Nucleus accumbens (tissue), 56 donors: Measurements from ENCODE around the gene KCNJ8.
"Not testable (repeated sequence)": the region's sequence is repeated elsewhere in the genome, so short reads cannot be mapped to it uniquely, and the experiment has no call there.

ENCODE experiments used
- DNase-seq, 56 donors: peaks; one replicate each; lab custom pipeline; 2025; lab: John Stamatoyannopoulos, UW

KCNJ8 gene

DNA sequence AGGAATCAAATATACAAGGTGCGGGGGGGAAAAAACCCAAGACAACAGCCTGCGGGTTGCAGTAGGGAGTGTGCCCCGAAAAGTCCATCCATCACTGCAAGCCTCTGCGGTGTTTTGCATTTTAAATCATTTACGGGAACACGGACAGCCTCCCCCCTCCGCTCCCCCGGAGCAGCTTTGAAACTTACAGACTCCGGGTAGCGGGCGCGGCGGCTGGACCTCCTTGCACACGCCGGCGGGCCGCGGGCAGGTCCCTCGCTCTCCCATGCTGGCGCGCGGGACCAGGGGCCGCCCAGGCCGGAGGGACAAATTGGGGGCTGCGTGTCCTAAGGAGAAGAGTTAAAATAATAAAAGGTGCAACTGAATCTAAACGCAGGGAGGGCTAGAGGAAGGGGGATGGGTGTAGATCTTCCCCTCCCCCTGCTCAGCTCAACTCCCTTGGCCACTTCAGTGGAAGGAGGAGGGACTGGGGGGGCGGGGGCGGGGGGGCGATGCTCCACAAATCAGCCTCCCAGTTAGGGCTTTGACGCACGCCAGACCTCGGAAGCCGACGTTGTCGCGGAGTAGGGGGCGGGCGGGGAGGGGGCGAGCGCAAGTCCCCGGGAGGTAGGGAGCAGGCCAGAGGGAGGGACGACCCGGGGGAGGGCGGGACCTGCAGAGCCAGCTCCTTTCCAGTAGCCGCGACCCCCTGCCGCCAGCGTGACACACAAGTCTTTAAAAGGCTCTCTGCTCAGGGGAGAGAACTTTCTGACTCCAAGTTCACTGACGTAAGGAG, at the start of gene KCNJ8:
Gene KCNJ8, minus strand, starts transcription at position 349 of the 775 bp plus-strand sequence. CDS start 1,090 bp downstream, outside the sequence.
- peak in 46 of 56 donors; percentile 14 to 71 (median 48) for DNase-seq

DNA sequence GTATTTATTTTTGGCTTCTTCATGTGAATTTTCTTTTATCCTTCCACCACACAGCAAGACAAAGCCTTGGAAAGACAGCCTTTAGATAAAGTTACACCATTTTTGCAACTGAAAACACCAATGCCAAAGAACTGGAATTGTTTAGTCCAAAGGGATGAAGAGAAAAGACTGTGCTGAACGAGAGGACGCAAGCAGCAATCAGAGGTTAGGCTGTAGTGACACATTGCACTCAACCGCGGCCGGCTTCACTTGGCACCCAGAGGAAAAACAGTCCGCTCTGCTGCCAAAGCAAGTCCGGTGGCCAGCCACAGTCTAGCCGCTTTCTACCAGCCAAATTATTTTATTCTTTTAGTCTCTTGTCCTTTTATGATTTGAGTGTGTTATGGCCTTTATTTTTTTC, 49.1 kb upstream of the KCNJ8 start:
- DNase-seq = peak in 27 of 56 donors; percentile 0 to 51 (median 11)

DNA sequence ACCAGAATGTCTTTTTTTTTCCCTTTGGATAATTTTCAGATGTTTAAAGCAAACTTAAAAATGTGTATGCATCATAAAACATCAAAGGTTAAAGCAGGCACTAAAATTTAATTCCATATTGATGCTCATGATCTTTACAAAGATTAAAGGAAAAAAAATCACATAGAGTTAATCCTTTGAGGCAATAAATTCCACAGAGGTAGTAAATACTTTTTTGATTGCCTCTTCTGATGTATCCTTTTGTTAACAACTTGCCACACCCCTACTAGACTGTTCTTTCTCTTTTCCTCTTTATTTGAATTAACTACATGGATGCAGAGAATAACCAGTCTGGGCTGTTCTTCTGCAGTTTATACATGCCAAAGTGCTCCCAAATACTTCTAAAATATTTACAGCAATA, 45.2 kb upstream of the KCNJ8 start:
- no peak for DNase-seq

DNA sequence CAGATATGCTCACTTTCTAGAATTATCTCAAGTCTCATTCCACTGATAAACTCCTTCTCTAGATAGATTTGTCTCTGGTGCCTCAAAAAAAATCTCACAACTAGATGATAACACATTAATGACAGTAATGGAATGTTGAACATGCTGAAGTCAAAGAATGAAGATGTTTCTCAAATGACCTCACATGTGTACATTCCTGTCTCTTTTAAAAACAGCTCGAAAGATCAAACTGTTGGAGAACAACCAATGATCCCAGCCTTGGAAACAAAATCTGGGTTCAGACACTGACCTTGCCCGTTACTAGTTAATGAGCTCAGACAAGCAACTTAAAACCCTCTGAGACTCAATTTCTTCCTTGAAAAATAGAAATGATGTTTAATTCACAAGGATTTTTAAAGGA, 44.7 kb upstream of the KCNJ8 start:
- no peak for DNase-seq

DNA sequence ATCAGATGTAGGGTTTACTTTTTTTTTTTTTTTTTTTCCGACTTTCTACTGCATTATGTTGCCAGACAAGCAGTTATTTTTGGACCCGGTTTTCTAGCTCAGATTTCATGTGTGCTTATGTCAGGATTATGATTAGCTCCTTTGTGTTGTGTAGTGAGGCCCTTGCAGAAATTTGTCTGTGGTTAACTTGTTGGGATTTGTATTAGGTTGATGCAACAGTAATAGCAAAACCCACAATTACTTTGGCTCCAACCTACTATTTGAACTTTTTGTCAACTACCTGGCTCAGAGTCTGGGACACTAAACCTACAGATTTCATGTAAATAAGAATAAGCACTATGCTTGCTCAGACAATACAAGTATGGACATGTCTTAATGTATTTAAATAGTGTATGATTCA, 44.1 kb upstream of the KCNJ8 start:
- no peak for DNase-seq

DNA sequence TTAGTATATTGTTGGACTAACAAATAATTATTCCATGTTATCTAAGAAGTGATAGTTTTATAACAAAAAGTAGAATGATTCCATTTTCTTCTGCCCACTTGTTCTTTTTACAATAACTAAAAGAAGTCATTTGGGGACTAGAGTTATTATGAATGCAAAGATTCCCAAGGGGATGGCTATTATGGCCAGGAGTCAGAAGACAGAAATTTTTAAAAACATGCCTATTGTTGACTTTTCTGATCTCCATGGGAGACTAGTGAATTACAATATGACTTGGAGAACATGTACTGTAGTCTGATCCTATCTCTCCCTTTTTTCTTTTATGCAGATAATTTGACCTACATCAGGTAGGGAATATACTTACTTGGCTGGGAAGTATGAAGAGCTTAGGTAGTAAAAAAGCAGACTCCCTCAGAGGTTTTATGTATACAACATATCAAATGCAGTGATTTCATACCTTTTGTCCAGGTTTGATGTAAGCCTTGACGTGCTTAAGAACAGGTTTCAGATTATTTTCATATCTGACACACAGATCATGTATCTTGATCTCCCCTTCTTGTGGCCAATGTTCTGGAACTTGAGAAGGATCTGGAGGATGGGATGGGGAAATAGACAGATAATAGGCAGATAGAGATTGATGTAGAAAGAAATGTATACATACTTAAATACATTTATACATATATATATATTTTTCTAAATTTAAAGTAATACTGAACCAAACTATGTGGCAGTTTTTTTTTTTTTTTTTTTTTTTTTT, 41.0 kb upstream of the KCNJ8 start:
- DNase-seq = no peak

DNA sequence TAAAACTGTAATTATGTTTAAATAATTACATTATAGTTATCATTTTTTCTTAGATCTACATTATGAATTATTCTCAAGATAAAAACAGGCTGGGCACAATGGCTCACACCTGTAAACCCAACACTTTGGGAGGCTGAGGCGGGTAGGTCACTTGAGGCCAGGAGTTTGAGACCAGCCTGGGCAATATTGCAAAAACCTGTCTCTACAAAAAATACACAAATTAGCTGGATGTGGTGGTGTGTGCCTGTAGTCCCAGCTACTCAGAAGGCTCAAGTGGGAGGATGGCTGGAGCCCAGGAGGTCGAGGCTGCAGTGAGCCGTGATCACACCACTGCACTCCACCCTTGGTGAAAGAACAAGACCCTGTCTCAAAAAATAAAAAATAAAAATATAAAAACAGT, 40.3 kb upstream of the KCNJ8 start:
- DNase-seq = no peak

DNA sequence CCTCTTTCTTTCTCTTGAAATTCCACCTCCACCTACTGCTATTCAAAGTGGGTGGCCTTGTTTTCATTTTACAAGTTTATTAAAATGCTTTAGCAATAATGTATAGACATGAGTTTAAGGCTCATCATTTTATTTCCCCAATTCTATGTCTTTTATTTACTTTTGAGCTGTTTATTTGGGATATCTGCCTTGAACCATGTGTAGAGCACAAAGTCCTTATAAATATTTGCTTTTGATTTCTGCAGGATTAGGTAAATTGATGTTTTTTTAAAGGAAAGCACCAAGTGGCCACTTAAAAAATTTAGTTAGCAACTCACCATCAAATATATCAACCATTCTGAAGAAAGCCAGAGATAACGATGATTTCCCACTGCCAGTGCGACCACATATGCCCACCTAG, 39.8 kb upstream of the KCNJ8 start:
- no peak for DNase-seq

DNA sequence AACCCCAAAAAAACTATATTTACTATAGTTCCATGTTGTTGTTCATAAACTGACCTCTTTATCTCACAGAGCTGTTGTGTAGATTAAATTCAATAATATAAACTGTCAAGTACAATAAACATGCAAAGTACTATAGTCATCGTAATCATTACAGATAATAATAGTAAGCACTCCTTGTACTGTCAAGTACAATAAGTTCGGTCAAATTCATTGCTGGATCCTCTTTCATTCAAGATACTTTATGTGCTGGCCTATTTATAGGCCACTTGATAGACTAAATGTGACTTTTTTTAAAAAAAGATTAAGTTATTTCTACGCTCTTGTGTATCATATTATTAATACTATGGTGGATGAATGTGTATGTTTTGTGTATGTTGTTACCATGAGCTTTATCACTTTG, 39.2 kb upstream of the KCNJ8 start:
- DNase-seq = no peak

DNA sequence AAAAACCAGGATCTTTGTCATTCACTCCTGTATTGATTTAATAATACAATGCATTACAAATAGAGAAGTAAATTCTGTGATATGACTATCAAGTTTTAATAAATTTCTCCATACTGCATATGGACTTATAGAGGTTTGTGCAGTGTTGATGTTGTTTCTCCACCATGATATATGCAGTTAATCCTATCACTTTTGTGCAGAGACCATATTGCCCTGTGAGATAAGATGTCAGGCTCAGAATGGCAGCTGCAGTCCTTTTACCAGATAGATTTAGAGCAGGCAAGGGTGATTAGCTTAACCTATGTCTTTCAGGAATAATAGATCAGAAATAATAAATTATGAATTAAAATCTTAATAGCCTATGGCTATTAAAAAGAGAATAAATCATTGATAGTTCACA, 38.6 kb upstream of the KCNJ8 start:
- DNase-seq = no peak

DNA sequence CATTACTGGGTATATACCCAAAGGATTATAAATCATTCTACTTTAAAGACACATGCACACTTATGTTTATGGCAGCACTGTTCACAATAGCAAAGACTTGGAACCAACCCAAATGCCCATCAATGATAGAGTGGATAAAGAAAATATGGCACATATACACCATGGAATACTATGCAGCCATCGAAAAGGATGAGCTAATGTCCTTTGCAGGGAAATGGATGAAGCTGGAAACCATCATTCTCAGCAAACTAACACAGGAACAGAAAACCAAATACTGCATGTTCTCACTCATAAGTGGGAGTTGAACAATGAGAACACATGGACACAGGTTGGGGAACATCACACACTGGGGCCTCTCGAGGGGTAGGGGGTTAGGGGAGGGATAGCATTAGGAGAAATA, 37.8 kb upstream of the KCNJ8 start:
- not testable (repeated sequence) for DNase-seq

DNA sequence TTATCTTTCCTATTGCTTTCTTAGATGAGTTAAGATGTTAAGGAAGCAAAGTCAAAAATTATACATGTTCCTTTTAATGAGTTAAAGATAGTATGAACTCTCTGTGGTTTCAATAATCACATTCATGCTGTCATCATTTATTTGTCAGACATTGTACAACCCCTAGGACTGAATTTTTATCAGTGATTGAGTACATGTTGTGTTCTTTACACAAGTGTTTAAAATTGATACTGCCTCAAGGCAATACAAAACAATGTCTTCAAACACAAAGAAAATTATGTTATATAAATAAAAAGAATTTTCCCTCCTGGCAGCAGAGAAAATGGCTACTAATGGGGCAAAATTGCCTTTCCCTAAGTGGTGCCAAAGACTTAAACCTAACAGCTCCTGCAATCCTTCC, 34.6 kb upstream of the KCNJ8 start:
- no peak for DNase-seq

DNA sequence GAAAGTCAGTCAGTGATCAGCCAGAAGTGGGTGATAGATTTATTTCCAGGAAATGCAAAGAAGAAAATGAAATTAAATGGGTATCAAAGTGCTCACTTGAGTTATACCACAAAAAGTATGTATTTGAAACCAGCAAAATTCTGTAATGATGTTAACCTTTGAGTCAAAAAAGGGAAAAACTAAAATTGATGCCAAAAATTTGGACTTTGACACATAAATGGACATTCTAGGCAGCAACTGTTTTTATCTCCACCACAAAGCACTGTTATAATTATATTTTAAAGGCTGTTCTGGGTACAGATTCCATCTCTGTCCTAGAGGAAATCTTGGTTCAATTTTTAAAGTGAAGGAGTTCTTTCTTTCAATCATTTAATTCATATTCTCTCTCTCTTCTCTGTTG, 31.7 kb upstream of the KCNJ8 start:
- DNase-seq = no peak

DNA sequence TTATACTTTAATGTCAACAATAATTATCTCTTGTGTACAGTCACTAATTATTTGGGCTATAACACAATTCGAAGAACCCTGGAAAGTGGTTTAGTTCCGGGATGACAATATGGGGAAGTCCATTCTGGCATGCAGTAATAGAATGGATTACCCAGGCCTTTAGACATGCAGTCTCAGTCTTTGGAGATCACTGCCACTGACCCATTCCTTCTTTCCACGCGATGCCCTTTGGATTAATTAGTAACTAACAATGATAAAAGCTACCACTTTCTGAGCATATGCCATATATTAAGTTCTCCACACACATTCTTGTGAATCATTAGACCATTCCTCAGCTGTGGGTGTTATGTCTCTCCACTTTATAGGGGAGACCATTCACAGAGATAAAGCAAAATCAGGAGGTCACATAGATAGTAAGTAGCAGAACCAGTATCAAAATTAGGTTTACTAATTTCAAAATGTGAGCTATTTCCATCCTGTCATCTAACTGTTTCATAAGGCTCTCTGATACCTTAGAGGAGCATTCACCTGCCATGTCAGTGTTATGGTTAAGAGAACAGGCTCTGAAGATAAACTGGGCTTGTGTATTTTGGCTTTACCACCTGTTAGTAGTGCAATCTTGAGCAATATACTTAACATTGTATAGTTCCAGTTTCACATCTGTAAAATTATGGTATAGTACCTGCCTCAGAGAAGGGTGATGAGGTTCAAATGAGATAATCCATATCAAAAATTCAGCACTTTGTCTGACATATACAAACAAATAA, 27.2 kb upstream of the KCNJ8 start:
- no peak for DNase-seq

DNA sequence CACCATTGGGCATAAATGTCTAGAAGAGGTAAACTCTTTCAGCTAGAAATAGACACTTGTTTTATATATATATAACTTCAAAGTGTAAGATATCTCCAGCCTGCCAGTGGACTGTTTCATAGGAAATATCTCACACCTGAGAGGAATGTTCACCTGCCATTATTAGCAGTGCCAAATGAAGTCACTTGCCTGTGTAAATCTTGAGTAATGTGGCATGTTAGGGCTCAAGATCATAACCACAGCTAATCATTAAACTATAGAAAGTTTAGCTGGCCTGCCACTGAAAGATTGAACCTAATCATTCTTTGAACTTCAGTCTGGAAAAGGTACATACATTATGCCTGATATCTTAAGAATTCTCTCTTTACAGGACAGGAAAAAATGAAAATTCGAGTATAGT, 25.5 kb upstream of the KCNJ8 start:
- no peak for DNase-seq

DNA sequence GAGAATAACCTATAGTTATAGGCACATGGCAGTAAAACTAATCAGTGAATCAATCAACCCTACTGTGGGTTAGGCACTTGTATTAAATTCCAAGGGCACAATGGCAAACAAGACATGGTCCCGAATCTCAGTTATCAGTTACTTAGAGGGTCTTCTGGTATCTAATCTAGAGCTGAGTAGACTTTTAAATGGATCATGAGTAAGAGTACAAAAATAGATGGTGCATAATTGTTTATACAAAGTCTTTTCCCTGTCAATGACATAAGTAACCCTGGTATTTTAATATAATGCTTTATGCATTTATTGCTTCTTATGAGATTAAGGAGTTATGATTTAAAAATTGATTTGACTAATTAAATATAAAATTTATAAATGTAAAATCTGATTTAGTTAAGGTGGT, 23.0 kb upstream of the KCNJ8 start:
- DNase-seq = no peak

DNA sequence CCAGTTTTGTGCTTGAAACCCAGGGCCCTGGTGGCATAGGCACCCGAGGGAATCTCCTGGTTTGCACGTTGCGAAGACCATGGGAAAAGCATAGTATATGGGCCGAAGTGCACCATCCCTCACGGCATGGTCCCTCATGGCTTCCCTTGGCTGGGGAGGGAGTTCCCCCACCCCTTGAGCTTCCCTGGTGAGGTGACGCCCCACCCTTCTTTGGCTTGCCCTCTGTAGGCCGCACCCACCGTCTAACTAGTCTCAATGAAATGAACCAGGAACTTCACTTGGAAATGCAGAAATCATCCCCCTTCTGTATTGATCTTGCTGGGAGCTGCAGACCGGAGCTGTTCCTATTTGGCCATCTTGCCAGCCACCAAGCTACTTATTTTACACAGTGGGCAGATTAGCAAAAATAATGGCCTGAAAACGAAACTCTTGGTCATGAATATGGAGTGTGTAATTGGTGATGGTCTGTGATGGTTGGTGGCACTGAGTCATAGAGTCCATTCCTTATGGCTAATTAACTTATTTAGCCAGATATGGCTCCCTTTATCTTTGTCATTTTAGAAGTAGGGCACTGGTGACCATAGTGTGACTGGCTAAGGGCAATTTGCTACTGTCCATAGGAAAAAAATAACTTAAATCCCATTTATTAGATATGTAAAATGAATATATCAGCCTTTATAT, 21.3 kb upstream of the KCNJ8 start:
- DNase-seq = no peak

DNA sequence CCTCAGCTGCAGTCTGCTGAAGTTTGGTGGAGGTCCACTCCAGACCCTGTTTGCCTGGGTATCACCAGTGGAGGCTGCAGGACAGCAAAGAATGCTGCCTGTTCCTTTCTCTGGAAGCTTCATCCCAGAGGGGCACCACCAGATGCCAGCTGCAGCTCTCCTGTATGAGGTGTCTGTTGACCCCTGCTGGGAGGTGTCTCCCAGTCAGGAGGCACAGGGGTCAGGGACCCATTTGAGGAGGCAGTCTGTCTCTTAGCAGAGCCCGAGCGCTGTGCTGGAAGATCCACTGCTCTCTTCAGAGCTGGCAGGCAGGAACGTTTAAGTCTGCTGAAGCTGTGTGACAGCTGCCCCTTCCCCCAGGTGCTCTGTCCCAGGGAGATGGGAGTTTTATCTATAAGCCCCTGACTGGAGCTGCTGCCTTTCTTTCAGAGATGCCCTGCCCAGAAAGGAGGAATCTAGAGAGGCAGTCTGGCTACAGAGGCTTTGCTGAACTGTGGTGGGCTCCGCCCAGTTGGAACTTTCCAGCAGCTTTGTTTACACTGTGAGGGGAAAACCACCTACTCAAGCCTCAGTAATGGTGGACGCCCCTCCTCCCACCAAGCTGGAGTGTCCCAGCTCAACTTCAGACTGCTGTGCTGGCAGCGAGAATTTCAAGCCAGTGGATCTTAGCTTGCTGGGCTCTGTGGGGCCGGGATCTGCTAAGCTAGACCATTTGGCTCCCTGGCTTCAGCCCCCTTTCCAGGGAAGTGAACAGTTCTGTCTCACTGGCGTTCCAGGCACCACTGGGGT, 20.5 kb upstream of the KCNJ8 start:
- not testable (repeated sequence) for DNase-seq

DNA sequence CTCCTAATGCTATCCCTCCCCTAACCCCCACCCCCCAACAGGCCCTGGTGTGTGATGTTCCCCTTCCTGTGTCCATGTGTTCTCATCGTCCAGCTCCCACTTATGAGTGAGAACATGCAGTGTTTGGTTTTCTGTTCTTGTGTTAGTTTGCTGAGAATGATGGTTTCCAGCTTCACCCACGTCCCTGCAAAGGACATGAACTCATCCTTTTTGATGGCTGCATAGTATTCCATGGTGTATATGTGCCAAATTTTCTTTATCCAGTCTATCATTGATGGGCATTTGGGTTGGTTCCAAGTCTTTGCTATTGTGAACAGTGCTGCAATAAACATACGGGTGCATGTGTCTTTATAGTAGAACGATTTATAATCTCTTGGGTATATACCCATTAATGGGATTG, 15.2 kb upstream of the KCNJ8 start:
- DNase-seq = not testable (repeated sequence)
